Measurements from ENCODE around the gene ABLIM1. TPM values are rescaled to one million over a fixed set of nuclear protein-coding genes. Genes with fewer than 3 reads are reported as not detected.

The ABLIM1 gene
- total and polyA plus RNA-seq, 2 donors (not counting 1 experiment from before 2014, with no cell fraction given), result 5.3 to 13.6 TPM

- no peaks in the 10 kb centered on the region for H3K36me3 ChIP-seq (ENCODE audit: control insufficient read depth, insufficient read depth, low read length)
- no peaks in the 10 kb centered on the region for H3K79me2 ChIP-seq (ENCODE audit: control insufficient read depth, insufficient read depth, low read length)
- H3K4me2 ChIP-seq (ENCODE audit: extremely low read depth, insufficient read depth, low read length), result no peak overlapping the region
- no peak for TF ChIP-seq EZH2 (IDR thresholded peaks at IDR 0.05; ENCODE audit: low read length, missing control alignments)
- no peak for TF ChIP-seq CTCF (conservative IDR thresholded peaks at IDR 0.05 in 1 of 2, IDR thresholded peaks at IDR 0.05 in 1 of 2; ENCODE audit: low read depth in 1 of 2, low read length in 2 of 2)
- no peaks in the 10 kb centered on the region for H3K9me3 ChIP-seq (ENCODE audit: control insufficient read depth, insufficient read depth, low read depth, low read length)
- no peaks in the 10 kb centered on the region for H3K27me3 ChIP-seq (ENCODE audit: control insufficient read depth, insufficient read depth, low read length)
- no peak overlapping the region for H3K9ac ChIP-seq (ENCODE audit: insufficient read depth, low read length)
- no peak overlapping the region for H3K4me3 ChIP-seq (replicated peaks in 1 of 4; ENCODE audit: control extremely low read depth in 1 of 4, insufficient read depth in 1 of 4, low read depth in 3 of 4, low read length in 4 of 4)
- no peak for DNase-seq (ENCODE audit: low read depth in 2 of 2)
- no peak overlapping the region for H2AFZ ChIP-seq (ENCODE audit: low read length)
- no peaks in the 10 kb centered on the region for H4K20me1 ChIP-seq (ENCODE audit: control insufficient read depth, extremely low read depth, insufficient read depth, low read length)
- peaks cover under 1% of the 10 kb centered on the region for H3K4me1 ChIP-seq (ENCODE audit: control insufficient read depth, extremely low read depth, insufficient read depth, low read length)
- no peak overlapping the region for H3K27ac ChIP-seq (ENCODE audit: insufficient read depth, low read length)
Measured at GRCh38 chr10:114559636-114560035, 98.4 kb downstream of the ABLIM1 start.

DNA sequence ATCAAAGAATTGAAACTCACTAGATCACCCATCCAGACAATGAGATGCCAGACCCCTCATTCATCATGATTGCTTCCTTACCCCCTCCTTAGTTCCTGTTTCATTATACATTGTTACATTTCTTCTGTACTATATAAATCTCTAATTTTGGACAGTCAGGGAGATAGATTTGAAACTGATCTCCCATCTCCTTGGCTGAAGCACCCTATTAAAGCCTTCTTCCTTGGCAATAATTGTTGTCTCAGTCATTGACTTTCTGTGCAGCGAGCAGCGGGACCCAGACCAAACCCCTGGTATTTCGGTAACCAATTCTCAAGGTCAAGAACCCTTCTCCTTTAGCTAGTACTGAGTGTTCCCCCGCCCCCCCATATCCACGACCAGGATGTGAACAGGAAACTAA, 100.2 kb downstream of the ABLIM1 start:
- Histone ChIP-seq H3K27ac (ENCODE audit: insufficient read depth, low read length) (no peak overlapping the region), H3K9me3 (ENCODE audit: control insufficient read depth, insufficient read depth, low read depth, low read length) (no peaks in the 10 kb centered on the region), H2AFZ (ENCODE audit: low read length) (no peak overlapping the region), H3K4me1 (ENCODE audit: control insufficient read depth, extremely low read depth, insufficient read depth, low read length) (no peaks in the 10 kb centered on the region), H3K4me3 (replicated peaks in 1 of 4; ENCODE audit: control extremely low read depth in 1 of 4, insufficient read depth in 1 of 4, low read depth in 3 of 4, low read length in 4 of 4) (no peak overlapping the region), H3K36me3 (ENCODE audit: control insufficient read depth, insufficient read depth, low read length) (no peaks in the 10 kb centered on the region), H4K20me1 (ENCODE audit: control insufficient read depth, extremely low read depth, insufficient read depth, low read length) (no peaks in the 10 kb centered on the region), H3K9ac (ENCODE audit: insufficient read depth, low read length) (no peak overlapping the region), H3K4me2 (ENCODE audit: extremely low read depth, insufficient read depth, low read length) (no peak overlapping the region), H3K27me3 (ENCODE audit: control insufficient read depth, insufficient read depth, low read length) (peaks cover under 1% of the 10 kb centered on the region), H3K79me2 (ENCODE audit: control insufficient read depth, insufficient read depth, low read length) (no peaks in the 10 kb centered on the region)
- TF ChIP-seq CTCF (conservative IDR thresholded peaks at IDR 0.05 in 1 of 2, IDR thresholded peaks at IDR 0.05 in 1 of 2; ENCODE audit: low read depth in 1 of 2, low read length in 2 of 2) (no peak), EZH2 (IDR thresholded peaks at IDR 0.05; ENCODE audit: low read length, missing control alignments) (no peak)
- no peak for DNase-seq (ENCODE audit: low read depth in 2 of 2)

DNA sequence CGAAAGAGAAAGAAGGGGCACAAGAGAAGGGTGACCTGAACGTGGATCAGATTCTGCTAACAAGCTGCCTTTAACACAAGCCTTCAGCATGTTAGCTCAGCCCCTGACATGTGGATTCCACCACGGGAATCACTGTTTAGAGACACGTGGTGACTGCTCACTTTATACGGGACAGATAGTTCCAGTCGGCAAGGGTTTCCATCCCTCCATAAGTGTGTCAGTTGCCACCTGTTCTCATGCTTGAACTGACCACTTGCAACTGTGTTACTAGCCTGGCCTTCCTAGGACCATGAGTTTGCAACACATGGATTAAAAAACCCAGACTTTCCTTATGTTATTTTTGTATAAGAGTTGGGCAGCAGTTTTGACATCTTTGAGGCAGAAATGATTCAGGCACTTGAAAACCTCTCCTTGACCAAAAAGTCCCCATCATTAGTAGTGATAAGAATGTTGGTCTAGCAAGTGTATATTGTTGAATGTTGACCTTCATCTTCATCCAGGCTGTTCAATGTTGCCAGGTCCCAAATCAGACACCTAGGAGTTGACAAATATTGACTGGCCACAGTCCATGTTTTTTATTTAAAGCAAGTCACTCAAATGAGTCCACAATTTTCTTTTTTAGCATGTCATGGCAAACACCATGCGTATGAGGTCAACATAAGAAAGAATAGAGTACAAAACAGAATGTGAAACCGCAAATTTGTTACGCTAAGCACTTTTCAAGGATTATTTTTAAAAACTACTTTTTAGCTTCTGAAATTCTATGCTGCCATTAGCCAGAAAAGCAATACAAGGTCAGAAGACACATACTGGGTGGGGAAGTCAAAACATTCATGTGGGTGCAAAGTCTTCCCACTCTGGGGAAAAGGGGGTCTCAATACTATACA, 101.6 kb downstream of the ABLIM1 start:
- H3K36me3 ChIP-seq (ENCODE audit: control insufficient read depth, insufficient read depth, low read length), result no peaks in the 10 kb centered on the region
- H3K27me3 ChIP-seq (ENCODE audit: control insufficient read depth, insufficient read depth, low read length), result peaks cover 2% of the 10 kb centered on the region
- no peak overlapping the region for H3K27ac ChIP-seq (ENCODE audit: insufficient read depth, low read length)
- H3K79me2 ChIP-seq (ENCODE audit: control insufficient read depth, insufficient read depth, low read length), result no peaks in the 10 kb centered on the region
- H4K20me1 ChIP-seq (ENCODE audit: control insufficient read depth, extremely low read depth, insufficient read depth, low read length), result no peaks in the 10 kb centered on the region
- no peak overlapping the region for H2AFZ ChIP-seq (ENCODE audit: low read length)
- H3K4me2 ChIP-seq (ENCODE audit: extremely low read depth, insufficient read depth, low read length), result no peak overlapping the region
- no peak for TF ChIP-seq EZH2 (IDR thresholded peaks at IDR 0.05; ENCODE audit: low read length, missing control alignments)
- TF ChIP-seq CTCF (conservative IDR thresholded peaks at IDR 0.05 in 1 of 2, IDR thresholded peaks at IDR 0.05 in 1 of 2; ENCODE audit: low read depth in 1 of 2, low read length in 2 of 2), result no peak
- H3K9ac ChIP-seq (ENCODE audit: insufficient read depth, low read length), result no peak overlapping the region
- H3K9me3 ChIP-seq (ENCODE audit: control insufficient read depth, insufficient read depth, low read depth, low read length), result no peaks in the 10 kb centered on the region
- H3K4me1 ChIP-seq (ENCODE audit: control insufficient read depth, extremely low read depth, insufficient read depth, low read length), result peaks cover 1% of the 10 kb centered on the region
- peak in 1 of 2 donors; percentile 29 for DNase-seq (ENCODE audit: low read depth in 2 of 2)
- H3K4me3 ChIP-seq (replicated peaks in 1 of 4; ENCODE audit: control extremely low read depth in 1 of 4, insufficient read depth in 1 of 4, low read depth in 3 of 4, low read length in 4 of 4), result no peak overlapping the region

All from fibroblast of lung (primary cell).